Panc1 (cell line): ENCODE measurements around the gene BCAP29. TPM values are rescaled to one million over a fixed set of nuclear protein-coding genes. Genes with fewer than 3 reads are reported as not detected.

ENCODE experiments used
- ATAC-seq: fragments of 200-7000 bp; cut with Tn5 transposase; 2 replicates; pipeline ENCODE4 v1.9.1; 2020; ENCODE audit warnings: mild to moderate bottlenecking, moderate library complexity
- BruUV-seq: library from RNA; stranded (reverse); fragments of 400-500 nt; replicated peaks from 2 replicates; lab custom pipeline; 2021; lab: Mats Ljungman, UMichigan
- CTCF ChIA-PET: fragments of 300-600 bp; sonication (Branson Sonifier 250); formaldehyde crosslinking; loops from one replicate; lab custom pipeline; 2022; ENCODE audit warnings: antibody characterized with exemption; lab: Charles Lee
- POLR2A ChIA-PET: fragments of 300-600 bp; sonication (Branson Sonifier 250); formaldehyde crosslinking; loops from one replicate; lab custom pipeline; 2022; ENCODE audit warnings: antibody characterized with exemption; lab: Charles Lee
- DNase-seq: peaks from one replicate; pipeline ENCODE4 v3.0.0-alpha.2; 2010; ENCODE audit warnings: low read depth, low spot score
- H3K27ac ChIP-seq: 2 replicates; pipeline ENCODE4 v1.5.1; 2011; ENCODE audit warnings: mild to moderate bottlenecking, low read length, inconsistent platforms
- H3K27me3 ChIP-seq: fragments of 200-500 bp; sonication (Bioruptor generic); 2 replicates; pipeline ENCODE4 v1.6.0; 2014; ENCODE audit warnings: low read length, inconsistent platforms; ENCODE audit not compliant: control insufficient read depth, insufficient read depth
- H3K36me3 ChIP-seq: fragments of 200-500 bp; sonication (Bioruptor generic); 2 replicates; pipeline ENCODE4 v1.5.1; 2014; ENCODE audit warnings: inconsistent platforms, mild to moderate bottlenecking, low read length, moderate library complexity; ENCODE audit not compliant: control insufficient read depth, insufficient read depth
- H3K4me1 ChIP-seq: 2 replicates; pipeline ENCODE4 v1.5.1; 2011; ENCODE audit warnings: inconsistent platforms, mild to moderate bottlenecking, low read length, moderate library complexity; ENCODE audit not compliant: control insufficient read depth, insufficient read depth
- H3K4me3 ChIP-seq, 2 experiments: 2 replicates each; pipeline ENCODE4 v1.5.1; 2011 to 2012; ENCODE audit warnings: low read depth in 2 of 2, low read length in 2 of 2, mild to moderate bottlenecking in 2 of 2, inconsistent platforms in 1 of 2, moderate library complexity in 1 of 2
- H3K9me3 ChIP-seq: fragments of 200-500 bp; sonication (Bioruptor generic); 2 replicates; pipeline ENCODE4 v1.5.1; 2014; ENCODE audit warnings: low read depth, mild to moderate bottlenecking, inconsistent platforms, low read length, moderate library complexity; ENCODE audit not compliant: control insufficient read depth, insufficient read depth
- CTCF ChIP-seq: fragments of 450-650 bp; IDR thresholded peaks from 2 replicates; pipeline ENCODE4 v1.5.1; 2017; ENCODE audit warnings: mild to moderate bottlenecking
- POLR2AphosphoS5 ChIP-seq: IDR thresholded peaks from 2 replicates; pipeline ENCODE4 v1.6.1; 2012; ENCODE audit warnings: mild to moderate bottlenecking, low read depth, low read length, moderate library complexity
- SIN3A ChIP-seq: IDR thresholded peaks from 2 replicates; pipeline ENCODE4 v1.6.1; 2012; ENCODE audit warnings: low read depth, mild to moderate bottlenecking, low read length, moderate library complexity, borderline replicate concordance; ENCODE audit not compliant: insufficient read depth
- TCF7L2 ChIP-seq: IDR thresholded peaks from 2 replicates; pipeline ENCODE4 v1.6.1; 2011; ENCODE audit warnings: mild to moderate bottlenecking, low read depth, low read length, inconsistent platforms
- in situ Hi-C: cut with HindIII; loops from 2 replicates; pipeline ENCODE4 v1.10.0; 2016; ENCODE audit warnings: low sequenced_read_pairs, low pct_unique_long_range_greater_than_20kb
- intact Hi-C: fragments of 100-400 bp; cut with micrococcal nuclease; formaldehyde crosslinking; loops from one replicate; pipeline ENCODE4 v1.10.0; 2022; ENCODE audit not compliant: unreplicated experiment
- total RNA-seq: library from RNA; stranded (reverse); gene quantifications from one replicate; pipeline ENCODE4 v1.2.1, GENCODE V29; 2021; ENCODE audit not compliant: unreplicated experiment
- TF ChIP-seq, protein P1 (sequence below), 2 experiments: IDR thresholded peaks; 2 replicates each; pipeline ENCODE4 v1.6.1; 2011 to 2012; ENCODE audit warnings: low read depth in 2 of 2, control low read depth in 1 of 2, low read length in 1 of 2, mild to moderate bottlenecking in 1 of 2, moderate library complexity in 1 of 2; ENCODE audit not compliant: insufficient read depth in 1 of 2

The BCAP29 gene
- total RNA-seq, 1 experiment from 2014 or later = 71.7 TPM

GRCh38 chr7:107599262-107599661, 19.2 kb downstream of the BCAP29 start:
- BruUV-seq = no TSS peak
- no peaks in the 10 kb centered on the region for H3K4me1 ChIP-seq
- no peaks in the 10 kb centered on the region for H3K9me3 ChIP-seq
- ChIA-PET CTCF (interaction anchor here (0.5 kb wide), 1 partner anchor 9 kb away, joined by 4 read pairs; no protein-coding TSS in a partner anchor), POLR2A (interaction anchor here (0.6 kb wide), 1 partner anchor 31 kb away, joined by 4 read pairs; no protein-coding TSS in a partner anchor)
- DNase-seq = no peak
- no peak for TF ChIP-seq POLR2AphosphoS5
- TF ChIP-seq CTCF = no peak
- TF ChIP-seq, protein P1, sequence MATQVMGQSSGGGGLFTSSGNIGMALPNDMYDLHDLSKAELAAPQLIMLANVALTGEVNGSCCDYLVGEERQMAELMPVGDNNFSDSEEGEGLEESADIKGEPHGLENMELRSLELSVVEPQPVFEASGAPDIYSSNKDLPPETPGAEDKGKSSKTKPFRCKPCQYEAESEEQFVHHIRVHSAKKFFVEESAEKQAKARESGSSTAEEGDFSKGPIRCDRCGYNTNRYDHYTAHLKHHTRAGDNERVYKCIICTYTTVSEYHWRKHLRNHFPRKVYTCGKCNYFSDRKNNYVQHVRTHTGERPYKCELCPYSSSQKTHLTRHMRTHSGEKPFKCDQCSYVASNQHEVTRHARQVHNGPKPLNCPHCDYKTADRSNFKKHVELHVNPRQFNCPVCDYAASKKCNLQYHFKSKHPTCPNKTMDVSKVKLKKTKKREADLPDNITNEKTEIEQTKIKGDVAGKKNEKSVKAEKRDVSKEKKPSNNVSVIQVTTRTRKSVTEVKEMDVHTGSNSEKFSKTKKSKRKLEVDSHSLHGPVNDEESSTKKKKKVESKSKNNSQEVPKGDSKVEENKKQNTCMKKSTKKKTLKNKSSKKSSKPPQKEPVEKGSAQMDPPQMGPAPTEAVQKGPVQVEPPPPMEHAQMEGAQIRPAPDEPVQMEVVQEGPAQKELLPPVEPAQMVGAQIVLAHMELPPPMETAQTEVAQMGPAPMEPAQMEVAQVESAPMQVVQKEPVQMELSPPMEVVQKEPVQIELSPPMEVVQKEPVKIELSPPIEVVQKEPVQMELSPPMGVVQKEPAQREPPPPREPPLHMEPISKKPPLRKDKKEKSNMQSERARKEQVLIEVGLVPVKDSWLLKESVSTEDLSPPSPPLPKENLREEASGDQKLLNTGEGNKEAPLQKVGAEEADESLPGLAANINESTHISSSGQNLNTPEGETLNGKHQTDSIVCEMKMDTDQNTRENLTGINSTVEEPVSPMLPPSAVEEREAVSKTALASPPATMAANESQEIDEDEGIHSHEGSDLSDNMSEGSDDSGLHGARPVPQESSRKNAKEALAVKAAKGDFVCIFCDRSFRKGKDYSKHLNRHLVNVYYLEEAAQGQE (IDR thresholded peaks at IDR 0.05; ENCODE audit: insufficient read depth in 1 of 2, low read depth in 2 of 2, low read length in 1 of 2) = no peak
- no peak for TF ChIP-seq SIN3A
- no peak for TF ChIP-seq TCF7L2
- no peaks in the 10 kb centered on the region for H3K27me3 ChIP-seq
- intact Hi-C loops (loop anchor here (10.0 kb wide), 1 partner anchor 126 kb away; no protein-coding TSS in a partner anchor), in situ Hi-C loops (no loop called here)
- no peak for ATAC-seq
- H3K27ac ChIP-seq = no peak overlapping the region
- peaks cover 28% of the 10 kb centered on the region for H3K36me3 ChIP-seq
- H3K4me3 ChIP-seq = no peak overlapping the region

- H3K36me3 ChIP-seq = peaks cover 26% of the 10 kb centered on the region
- no peaks in the 10 kb centered on the region for H3K4me1 ChIP-seq
- H3K9me3 ChIP-seq = no peaks in the 10 kb centered on the region
- H3K27ac ChIP-seq = no peak overlapping the region
- in situ Hi-C loops = no loop called here
- intact Hi-C loops = no loop called here
- no peak for DNase-seq
- ChIA-PET POLR2A (no interaction called here), CTCF (interaction anchor here (0.7 kb wide), 1 partner anchor 61 kb away, joined by 3 read pairs; no protein-coding TSS in a partner anchor)
- H3K4me3 ChIP-seq = no peak overlapping the region
- no peaks in the 10 kb centered on the region for H3K27me3 ChIP-seq
- BruUV-seq = no TSS peak
- TF ChIP-seq POLR2AphosphoS5 = no peak
- TF ChIP-seq TCF7L2 = no peak
- TF ChIP-seq SIN3A = no peak
- TF ChIP-seq CTCF = no peak
- TF ChIP-seq, protein P1 (IDR thresholded peaks at IDR 0.05; ENCODE audit: insufficient read depth in 1 of 2, low read depth in 2 of 2, low read length in 1 of 2) = no peak
- no peak for ATAC-seq
These were observed 20.8 kb downstream of the BCAP29 start for GRCh38 chr7:107600816-107601215.
